T47D (cell line): ENCODE measurements around the gene SGIP1.

Source experiments
- DNase-seq, 2 experiments: peaks; one replicate each; pipeline versions ENCODE4 v3.0.0 to v3.0.0-alpha.2; 2011 to 2012; ENCODE audit warnings: low read depth in 1 of 2, low spot score in 1 of 2
- JUND ChIP-seq: IDR thresholded peaks from 2 replicates; pipeline ENCODE4 v1.6.1; 2012; ENCODE audit warnings: low read depth
- in situ Hi-C: cut with HindIII; loops from 2 replicates; pipeline ENCODE4 v1.10.0; 2016; ENCODE audit warnings: low sequenced_read_pairs, low pct_unique_long_range_greater_than_20kb

SGIP1 gene

DNA sequence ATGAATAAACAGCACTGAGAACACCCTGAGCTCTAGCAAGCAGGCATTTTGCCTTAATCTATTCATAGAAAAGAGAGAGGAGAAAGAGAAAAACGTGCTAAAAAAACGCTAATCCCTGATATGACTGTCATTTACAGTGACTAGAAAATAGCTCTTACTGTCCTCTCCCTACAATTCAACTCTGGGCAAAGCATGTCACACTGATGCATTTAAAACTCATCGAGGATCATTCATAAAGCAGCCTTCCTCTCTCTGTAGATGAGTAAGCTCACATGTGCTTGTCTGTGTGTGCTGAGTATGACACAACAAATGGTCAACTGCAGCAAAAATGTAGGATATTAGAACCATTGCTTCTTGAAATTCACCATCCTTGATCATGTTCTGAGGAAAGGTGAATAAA is 109.0 kb downstream of the SGIP1 start:
- in situ Hi-C loops: no loop called here
- no peak for DNase-seq
- no peak for TF ChIP-seq JUND

- TF ChIP-seq JUND: no peak
- DNase-seq: no peak
- in situ Hi-C loops: no loop called here
These were observed 110.4 kb downstream of the SGIP1 start for GRCh38 chr1:66644331-66644730.

- in situ Hi-C loops: no loop called here
These were observed 115.1 kb downstream of the SGIP1 start for GRCh38 chr1:66648901-66649595.

GRCh38 chr1:66652556-66652955 is 118.6 kb downstream of the SGIP1 start:
- in situ Hi-C loops: no loop called here
- TF ChIP-seq JUND: no peak
- no peak for DNase-seq

More at GRCh38 chr1:66648901-66649595, 115.1 kb downstream of the SGIP1 start:
- no peak for DNase-seq
- no peak for TF ChIP-seq JUND

- TF ChIP-seq JUND: no peak
- no peak for DNase-seq
- in situ Hi-C loops: no loop called here
These were observed 120.7 kb downstream of the SGIP1 start for GRCh38 chr1:66654643-66655042.

GRCh38 chr1:66671455-66671854 is 137.5 kb downstream of the SGIP1 start:
- no peak for TF ChIP-seq JUND
- no peak for DNase-seq
- in situ Hi-C loops: no loop called here

DNA sequence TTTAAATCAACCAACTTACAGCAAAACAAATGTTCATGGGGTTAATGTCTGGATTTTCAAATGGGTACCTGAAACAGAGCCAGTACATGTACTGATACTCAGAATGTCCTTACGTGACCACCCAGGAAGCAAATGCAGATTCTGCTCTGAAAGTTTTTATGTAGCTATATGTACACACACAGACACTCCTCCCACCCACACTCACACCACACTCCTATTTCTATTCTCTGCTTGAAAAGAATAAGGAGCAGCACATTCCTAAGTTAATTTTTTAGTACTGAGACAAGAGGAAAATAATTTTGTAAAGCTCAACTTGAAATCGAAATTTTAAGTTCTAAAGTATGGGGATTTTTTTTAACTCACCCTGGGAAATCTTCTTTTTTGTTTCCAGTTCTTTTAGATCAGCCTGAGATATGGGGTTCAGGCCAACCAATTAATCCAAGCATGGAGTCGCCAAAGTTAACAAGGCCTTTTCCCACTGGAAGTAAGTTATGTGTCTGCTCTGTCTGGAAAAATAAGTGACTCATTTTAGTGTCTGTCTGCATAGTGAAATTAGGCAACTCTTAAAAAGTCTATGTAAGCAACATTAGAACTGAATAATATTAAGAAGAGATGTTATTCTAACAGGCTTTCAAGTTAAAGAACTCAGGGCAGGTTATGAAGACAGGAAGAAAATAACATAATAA is 142.8 kb downstream of the SGIP1 start:
- TF ChIP-seq JUND: no peak
- in situ Hi-C loops: no loop called here
- no peak for DNase-seq

GRCh38 chr1:66678146-66678545 is 144.2 kb downstream of the SGIP1 start:
- TF ChIP-seq JUND: no peak
- no peak for DNase-seq
- in situ Hi-C loops: no loop called here

DNA sequence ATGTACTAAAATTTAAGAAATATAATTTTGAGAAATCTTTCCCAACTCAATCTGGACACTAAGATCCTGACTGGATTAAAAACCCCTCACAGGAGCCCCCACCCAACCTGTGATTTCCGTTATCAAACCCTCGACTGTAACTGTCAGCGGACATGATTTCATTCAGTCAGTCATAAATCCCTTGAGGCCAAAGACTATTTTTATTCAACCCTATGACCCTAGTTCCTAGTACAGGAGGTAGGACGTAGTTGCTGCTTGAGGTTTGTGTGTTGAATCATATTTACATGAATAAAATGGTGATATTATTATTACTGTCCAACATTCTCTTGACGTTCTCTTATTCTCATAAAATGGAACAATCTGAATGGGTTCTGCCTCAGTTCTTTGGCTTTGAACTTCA is 145.2 kb downstream of the SGIP1 start:
- no peak for TF ChIP-seq JUND
- in situ Hi-C loops: no loop called here
- DNase-seq: no peak

DNA sequence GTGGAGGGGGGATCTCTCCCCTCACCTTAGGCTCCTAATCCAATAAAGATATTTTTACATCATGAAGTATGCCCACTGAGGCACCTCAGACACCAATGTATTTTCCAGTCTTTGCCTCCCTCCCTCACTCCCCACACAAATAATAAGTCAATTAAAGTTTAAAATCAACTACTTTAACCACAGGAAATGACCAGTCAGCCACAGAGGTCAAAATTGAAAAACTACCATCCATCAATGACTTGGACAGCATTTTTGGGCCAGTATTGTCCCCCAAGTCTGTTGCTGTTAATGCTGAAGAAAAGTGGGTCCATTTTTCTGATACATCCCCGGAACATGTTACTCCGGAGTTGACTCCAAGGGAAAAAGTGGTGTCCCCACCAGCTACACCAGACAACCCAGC is 147.7 kb downstream of the SGIP1 start:
- in situ Hi-C loops: no loop called here
- DNase-seq: no peak
- no peak for TF ChIP-seq JUND

DNA sequence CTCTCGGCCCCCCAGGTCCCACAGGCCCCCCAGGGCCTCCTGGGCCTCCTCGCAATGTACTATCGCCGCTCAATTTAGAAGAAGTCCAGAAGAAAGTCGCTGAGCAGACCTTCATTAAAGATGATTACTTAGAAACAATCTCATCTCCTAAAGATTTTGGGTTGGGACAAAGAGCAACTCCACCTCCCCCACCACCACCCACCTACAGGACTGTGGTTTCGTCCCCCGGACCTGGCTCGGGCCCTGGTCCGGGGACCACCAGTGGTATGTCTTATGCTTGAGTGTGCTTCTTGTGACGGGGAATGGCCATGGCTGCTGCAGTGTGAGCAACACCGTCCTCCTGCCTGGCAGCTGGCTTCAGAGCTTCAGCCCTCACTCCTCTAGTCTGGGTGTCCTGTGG is 148.2 kb downstream of the SGIP1 start:
- TF ChIP-seq JUND: no peak
- in situ Hi-C loops: no loop called here
- DNase-seq: no peak

DNA sequence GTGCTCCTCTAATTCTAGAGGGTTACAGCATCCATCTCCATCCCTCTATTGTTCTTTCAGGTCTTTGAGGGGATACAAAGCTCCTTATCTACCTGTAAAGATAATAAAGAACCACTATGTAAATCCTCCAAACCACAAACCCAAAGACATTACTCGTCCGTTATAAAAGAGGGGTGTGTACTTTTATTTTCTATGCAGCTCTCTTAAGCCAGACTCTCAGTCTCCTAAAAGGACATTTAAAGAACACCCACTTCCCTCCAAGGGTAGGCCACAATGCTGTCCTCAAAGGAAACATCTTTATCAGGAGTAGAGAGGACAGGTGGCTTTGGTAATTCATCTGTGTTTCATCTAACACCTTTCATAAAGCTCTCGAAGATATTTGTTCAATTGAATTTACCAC is 150.4 kb downstream of the SGIP1 start:
- no peak for DNase-seq
- in situ Hi-C loops: no loop called here
- no peak for TF ChIP-seq JUND

DNA sequence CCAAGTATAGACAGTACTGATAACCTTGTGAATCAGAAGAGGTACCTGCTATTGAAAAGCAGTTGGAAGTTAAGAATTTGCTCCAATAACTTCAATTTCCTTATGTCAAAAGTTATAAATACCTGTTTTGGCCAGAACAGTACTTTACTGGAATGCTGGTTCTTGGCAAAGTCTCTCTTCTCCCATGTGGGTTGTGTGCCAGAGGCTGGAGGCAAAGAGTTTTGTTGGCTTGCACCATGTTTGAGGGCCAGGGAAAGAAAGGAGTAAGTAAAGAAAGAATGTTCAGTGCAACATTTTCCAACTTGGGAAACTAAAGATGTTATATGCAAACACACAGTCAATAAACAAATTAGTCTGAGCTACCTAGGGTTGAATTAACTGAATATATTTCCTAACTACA is 151.3 kb downstream of the SGIP1 start:
- in situ Hi-C loops: no loop called here
- DNase-seq: no peak
- TF ChIP-seq JUND: no peak

DNA sequence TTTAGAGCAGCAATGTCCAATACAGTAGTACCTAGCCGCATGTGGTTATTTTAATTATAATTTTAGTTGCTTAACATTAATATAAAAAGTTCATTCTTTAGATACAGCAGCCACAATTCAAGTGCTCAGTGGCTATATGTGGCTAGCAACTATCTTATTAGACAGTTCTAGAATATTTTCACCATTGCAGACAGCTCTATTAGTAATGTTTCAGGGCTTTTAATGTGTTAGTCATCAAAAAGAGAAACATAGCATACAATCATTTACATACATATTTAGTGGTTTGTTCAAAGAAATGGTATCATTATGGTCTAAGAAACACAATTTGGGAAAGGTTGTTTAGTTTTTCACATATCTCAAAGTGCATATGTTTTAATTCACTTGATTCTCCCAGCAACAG is 151.7 kb downstream of the SGIP1 start:
- no peak for TF ChIP-seq JUND
- in situ Hi-C loops: no loop called here
- DNase-seq: no peak
